ENCODE results near the gene WDSUB1. TPM values are rescaled to one million over a fixed set of nuclear protein-coding genes. Genes with fewer than 3 reads are reported as not detected.

The WDSUB1 gene
- total and polyA plus RNA-seq, 2 of the 4 experiments (the other 2 are of a cell fraction), result 4.8 to 5.2 TPM

DNA sequence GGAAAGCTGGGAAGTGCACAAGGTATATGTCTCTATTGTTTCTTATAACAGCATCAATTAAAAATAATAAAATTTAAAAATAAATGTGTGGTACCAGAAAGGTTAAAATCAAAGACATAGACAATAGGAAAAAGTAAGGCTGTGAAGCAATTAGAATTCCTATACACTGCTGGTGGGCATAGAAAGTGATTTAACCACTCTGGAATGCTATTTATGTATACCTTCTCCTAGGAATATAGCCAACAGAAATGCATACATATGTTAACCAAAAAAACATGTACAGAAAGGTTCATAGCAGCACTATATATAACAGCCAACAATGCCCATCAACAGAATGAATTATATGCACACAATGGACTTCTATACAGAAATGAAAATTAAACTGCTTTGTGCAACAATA is 43.0 kb downstream of the WDSUB1 start:
- DNase-seq (no peak), ATAC-seq (ENCODE audit: low read depth) (no peak; the same call in 1 of the 2 replicates)
- Histone ChIP-seq H3K4me2 (ENCODE audit: low read depth, low read length) (no peak overlapping the region), H3K56ac (ENCODE audit: extremely low read depth, insufficient read depth, low read length) (no peak overlapping the region), H3K4me3 (ENCODE audit: insufficient read depth, low read depth, low read length) (no peak overlapping the region), H3K9ac (ENCODE audit: low read depth, low read length) (no peak overlapping the region), H3K4ac (ENCODE audit: low read depth, low read length) (no peak overlapping the region), H4K8ac (ENCODE audit: low read depth in 2 of 2, low read length in 2 of 2) (no peak overlapping the region), H3K79me1 (ENCODE audit: low read depth in 1 of 2, low read length in 2 of 2) (no peaks in the 10 kb centered on the region; a peak in 1 of 4 replicates), H3K18ac (ENCODE audit: low read depth, low read length) (no peak overlapping the region), H3K14ac (replicated peaks; ENCODE audit: low read depth, low read length) (no peak overlapping the region), H3K9me3 (ENCODE audit: control insufficient read depth, insufficient read depth, low read length) (peaks cover 5% of the 10 kb centered on the region; the same call in 1 of the 2 replicates), H3K23ac (ENCODE audit: low read depth, low read length) (no peak overlapping the region), H3K9me1 (ENCODE audit: insufficient read depth, low read length) (no peaks in the 10 kb centered on the region), H2AFZ (replicated peaks; ENCODE audit: low read length, poor library complexity) (no peak overlapping the region), H2BK20ac (ENCODE audit: low read depth, low read length) (no peak overlapping the region), H4K91ac (ENCODE audit: insufficient read depth, low read depth, low read length) (no peak overlapping the region), H3K4me1 (ENCODE audit: control insufficient read depth, insufficient read depth, low read length) (no peaks in the 10 kb centered on the region), H4K5ac (ENCODE audit: low read depth, low read length) (no peak overlapping the region), H3K36me3 (ENCODE audit: control insufficient read depth, insufficient read depth, low read length) (peaks cover 16% of the 10 kb centered on the region; the same call in 1 of the 2 replicates), H2AK9ac (replicated peaks; ENCODE audit: low read depth, low read length, poor library complexity) (no peak overlapping the region), H3K27me3 (ENCODE audit: control insufficient read depth, insufficient read depth, low read length) (no peaks in the 10 kb centered on the region), H2BK15ac (ENCODE audit: low read depth, low read length) (no peak overlapping the region), H3K27ac (ENCODE audit: insufficient read depth, low read length) (no peak overlapping the region), H2AK5ac (ENCODE audit: low read depth, low read length) (no peak overlapping the region), H4K20me1 (ENCODE audit: insufficient read depth, low read length) (no peaks in the 10 kb centered on the region), H2BK5ac (ENCODE audit: low read depth, low read length, poor library complexity, severe bottlenecking) (no peak overlapping the region), H2BK120ac (ENCODE audit: low read depth, low read length) (no peak overlapping the region)
- dilution Hi-C loops (cut with HindIII; ENCODE audit: low sequenced_read_pairs, unreplicated experiment), result no loop called here
- CTCF ChIA-PET, result no interaction called here
- TF ChIP-seq, protein P1, sequence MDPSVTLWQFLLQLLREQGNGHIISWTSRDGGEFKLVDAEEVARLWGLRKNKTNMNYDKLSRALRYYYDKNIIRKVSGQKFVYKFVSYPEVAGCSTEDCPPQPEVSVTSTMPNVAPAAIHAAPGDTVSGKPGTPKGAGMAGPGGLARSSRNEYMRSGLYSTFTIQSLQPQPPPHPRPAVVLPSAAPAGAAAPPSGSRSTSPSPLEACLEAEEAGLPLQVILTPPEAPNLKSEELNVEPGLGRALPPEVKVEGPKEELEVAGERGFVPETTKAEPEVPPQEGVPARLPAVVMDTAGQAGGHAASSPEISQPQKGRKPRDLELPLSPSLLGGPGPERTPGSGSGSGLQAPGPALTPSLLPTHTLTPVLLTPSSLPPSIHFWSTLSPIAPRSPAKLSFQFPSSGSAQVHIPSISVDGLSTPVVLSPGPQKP (IDR thresholded peaks at IDR 0.05; ENCODE audit: borderline replicate concordance, low read depth, low read length), result no peak
- no peak for TF ChIP-seq MAFK (IDR thresholded peaks at IDR 0.05; ENCODE audit: low read depth, low read length)
- TF ChIP-seq, protein P2, sequence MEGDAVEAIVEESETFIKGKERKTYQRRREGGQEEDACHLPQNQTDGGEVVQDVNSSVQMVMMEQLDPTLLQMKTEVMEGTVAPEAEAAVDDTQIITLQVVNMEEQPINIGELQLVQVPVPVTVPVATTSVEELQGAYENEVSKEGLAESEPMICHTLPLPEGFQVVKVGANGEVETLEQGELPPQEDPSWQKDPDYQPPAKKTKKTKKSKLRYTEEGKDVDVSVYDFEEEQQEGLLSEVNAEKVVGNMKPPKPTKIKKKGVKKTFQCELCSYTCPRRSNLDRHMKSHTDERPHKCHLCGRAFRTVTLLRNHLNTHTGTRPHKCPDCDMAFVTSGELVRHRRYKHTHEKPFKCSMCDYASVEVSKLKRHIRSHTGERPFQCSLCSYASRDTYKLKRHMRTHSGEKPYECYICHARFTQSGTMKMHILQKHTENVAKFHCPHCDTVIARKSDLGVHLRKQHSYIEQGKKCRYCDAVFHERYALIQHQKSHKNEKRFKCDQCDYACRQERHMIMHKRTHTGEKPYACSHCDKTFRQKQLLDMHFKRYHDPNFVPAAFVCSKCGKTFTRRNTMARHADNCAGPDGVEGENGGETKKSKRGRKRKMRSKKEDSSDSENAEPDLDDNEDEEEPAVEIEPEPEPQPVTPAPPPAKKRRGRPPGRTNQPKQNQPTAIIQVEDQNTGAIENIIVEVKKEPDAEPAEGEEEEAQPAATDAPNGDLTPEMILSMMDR (conservative IDR thresholded peaks at IDR 0.05; ENCODE audit: low read depth, low read length), result no peak
- in situ Hi-C loops (cut with MboI; ENCODE audit: low sequenced_read_pairs), result no loop called here
- no TSS peak for BruUV-seq (replicated peaks)
- POLR2A ChIA-PET (ENCODE audit: unreplicated experiment), result no interaction called here
- intact Hi-C loops (cut with micrococcal nuclease), result no loop called here
